GM12878 (cell line): ENCODE data around the gene SLC37A3. TPM values are rescaled to one million over a fixed set of nuclear protein-coding genes. Genes with fewer than 3 reads are reported as not detected.

Experiments
- ATAC-seq: fragments of 200-7000 bp; cut with Tn5 transposase; 3 replicates; pipeline ENCODE4 v1.9.1; 2020; ENCODE audit warnings: mild to moderate bottlenecking, moderate library complexity
- BruUV-seq: library from RNA; stranded (reverse); fragments of 400-500 nt; replicated peaks from 2 replicates; lab custom pipeline; 2021; lab: Mats Ljungman, UMichigan
- CTCF ChIA-PET: fragments of 300-600 bp; sonication (Branson Sonifier 250); formaldehyde crosslinking; extraction: SDS; loops from one replicate; lab custom pipeline; 2021; ENCODE audit warnings: inconsistent platforms; lab: Yijun Ruan, JAX
- POLR2A ChIA-PET: fragments of 350-600 bp; formaldehyde crosslinking; extraction: SDS; loops from one replicate; lab custom pipeline; 2021; ENCODE audit warnings: inconsistent platforms; lab: Charles Lee
- RAD21 ChIA-PET: fragments of 300-600 bp; sonication (Branson Sonifier 250); formaldehyde crosslinking; loops from one replicate; lab custom pipeline; 2023; ENCODE audit warnings: antibody characterized with exemption; ENCODE audit not compliant: unreplicated experiment; lab: Charles Lee
- SMC1A ChIA-PET: fragments of 300-600 bp; sonication (Branson Sonifier 250); formaldehyde crosslinking; loops from one replicate; lab custom pipeline; 2023; ENCODE audit not compliant: unreplicated experiment, uncharacterized antibody; lab: Charles Lee
- DNase-seq: peaks from one replicate; pipeline ENCODE4 v3.0.0-alpha.2; 2011; ENCODE audit warnings: low read depth, low spot score
- FAIRE-seq: peaks from 3 replicates; lab custom pipeline; 2011; peaks lifted over from hg19 to GRCh38; lab: Jason Lieb, UNC
- H2AFZ ChIP-seq: 2 replicates; pipeline ENCODE4 v1.6.0; 2011; ENCODE audit warnings: low read depth, low read length, control low read depth; ENCODE audit not compliant: control insufficient read depth
- H3K27ac ChIP-seq: 2 replicates; pipeline ENCODE4 v1.5.1; 2011; ENCODE audit warnings: control low read depth; ENCODE audit not compliant: control insufficient read depth, insufficient read depth
- H3K27me3 ChIP-seq, 2 experiments: replicated peaks in 1 of 2; 2 replicates each; pipeline versions ENCODE4 v1.6.0 to v1.6.1; 2011; ENCODE audit warnings: low read length in 1 of 2; ENCODE audit not compliant: control insufficient read depth in 2 of 2, insufficient read depth in 2 of 2
- H3K36me3 ChIP-seq, 2 experiments: 2 replicates each; pipeline ENCODE4 v1.5.1; 2011; ENCODE audit warnings: low read length in 1 of 2; ENCODE audit not compliant: control insufficient read depth in 2 of 2, insufficient read depth in 2 of 2
- H3K4me1 ChIP-seq: 2 replicates; pipeline ENCODE4 v1.6.1; 2011; ENCODE audit warnings: mild to moderate bottlenecking, low read length, moderate library complexity, mixed read lengths; ENCODE audit not compliant: control insufficient read depth, insufficient read depth
- H3K4me2 ChIP-seq: 2 replicates; pipeline ENCODE4 v1.6.0; 2011; ENCODE audit warnings: control low read depth; ENCODE audit not compliant: control insufficient read depth, insufficient read depth
- H3K4me3 ChIP-seq: fragments of 200-600 bp; sonication (generic); 2 replicates; pipeline ENCODE4 v1.5.1; 2016
- H3K79me2 ChIP-seq: 2 replicates; pipeline ENCODE4 v1.6.0; 2011; ENCODE audit warnings: low read length; ENCODE audit not compliant: control insufficient read depth, insufficient read depth
- H3K9ac ChIP-seq: 2 replicates; pipeline ENCODE4 v1.8.0; 2011; ENCODE audit warnings: low read length, control low read depth, mixed read lengths; ENCODE audit not compliant: control insufficient read depth, insufficient read depth
- H3K9me3 ChIP-seq: replicated peaks from 3 replicates; pipeline ENCODE4 v1.5.1; 2011; ENCODE audit warnings: mild to moderate bottlenecking, low read length; ENCODE audit not compliant: control insufficient read depth, insufficient read depth
- H4K20me1 ChIP-seq: 2 replicates; pipeline ENCODE4 v1.6.0; 2011; ENCODE audit not compliant: control insufficient read depth, insufficient read depth
- BHLHE40 ChIP-seq, 2 experiments: fragments of 450-650 bp in 1 of 2; IDR thresholded peaks; 2 replicates each; pipeline ENCODE4 v1.6.1; 2011 to 2017; ENCODE audit warnings: low read depth in 2 of 2, borderline replicate concordance in 1 of 2, improper control_type of control experiment in 1 of 2, low read length in 1 of 2, mild to moderate bottlenecking in 1 of 2
- BRCA1 ChIP-seq: IDR thresholded peaks from 2 replicates; pipeline ENCODE4 v1.6.1; 2011; ENCODE audit warnings: low read depth, low read length, improper control_type of control experiment
- CEBPB ChIP-seq, 2 experiments: fragments of 150-350 bp in 1 of 2; IDR thresholded peaks; 2 replicates each; pipeline ENCODE4 v1.6.1; 2012 to 2014; ENCODE audit warnings: low read depth in 2 of 2, low read length in 2 of 2, borderline replicate concordance in 1 of 2, inconsistent platforms in 1 of 2
- FOS ChIP-seq: IDR thresholded peaks from 3 replicates; pipeline ENCODE4 v1.6.1; 2011; ENCODE audit warnings: borderline replicate concordance; ENCODE audit not compliant: insufficient read length; ENCODE audit errors: extremely low read depth
- GATAD2B ChIP-seq: fragments of 450-650 bp; conservative IDR thresholded peaks from 2 replicates; pipeline ENCODE4 v1.6.1; 2017; ENCODE audit warnings: low read depth, mild to moderate bottlenecking, moderate library complexity
- KDM1A ChIP-seq: fragments of 200-600 bp; sonication (generic); IDR thresholded peaks from 2 replicates; pipeline ENCODE4 v1.6.1; 2016; ENCODE audit warnings: borderline replicate concordance
- MEF2B ChIP-seq: fragments of 450-650 bp; IDR thresholded peaks from 2 replicates; pipeline ENCODE4 v1.6.1; 2018; ENCODE audit warnings: mild to moderate bottlenecking, moderate library complexity; ENCODE audit not compliant: partially characterized antibody, poor library complexity, severe bottlenecking
- NFXL1 ChIP-seq: fragments of 450-650 bp; IDR thresholded peaks from 2 replicates; pipeline ENCODE4 v1.6.1; 2017; ENCODE audit warnings: antibody characterized with exemption, mild to moderate bottlenecking, borderline replicate concordance
- POLR2A ChIP-seq: IDR thresholded peaks from 2 replicates; pipeline ENCODE4 v1.6.1; 2011; ENCODE audit warnings: low read depth, mild to moderate bottlenecking, low read length
- RAD51 ChIP-seq: fragments of 450-650 bp; IDR thresholded peaks from 2 replicates; pipeline ENCODE4 v1.6.1; 2016; ENCODE audit warnings: moderate library complexity, mild to moderate bottlenecking, inconsistent platforms
- SMAD1 ChIP-seq: fragments of 450-650 bp; IDR thresholded peaks from 2 replicates; pipeline ENCODE4 v1.6.1; 2018; ENCODE audit warnings: mild to moderate bottlenecking, low read depth; ENCODE audit not compliant: partially characterized antibody
- SMAD5 ChIP-seq: IDR thresholded peaks from 2 replicates; pipeline ENCODE4 v1.6.1; 2016; ENCODE audit warnings: antibody characterized with exemption, low read depth
- YBX1 ChIP-seq: fragments of 450-650 bp; IDR thresholded peaks from 2 replicates; pipeline ENCODE4 v1.6.1; 2016; ENCODE audit warnings: antibody characterized with exemption
- WGBS: methylation state at CpG from one replicate; pipeline ENCODE4 v1.1.6; 2016; ENCODE audit warnings: low lambda C conversion rate; ENCODE audit not compliant: insufficient replicate concordance, insufficient coverage; ENCODE audit errors: missing lambda C conversion rate; 5-methylcytosine and 5-hydroxymethylcytosine counted together
- in situ Hi-C: fragments of 300-500 bp; cut with MboI; formaldehyde crosslinking; loops from 9 replicates; pipeline ENCODE4 v1.14.3; 2018; ENCODE audit warnings: mixed read lengths
- intact Hi-C: fragments of 100-400 bp; cut with micrococcal nuclease; formaldehyde crosslinking; loops from one replicate; pipeline ENCODE4 v1.14.2; 2022; ENCODE audit not compliant: unreplicated experiment
- polyA plus RNA-seq, 11 experiments: library from polyadenylated mRNA; depleted of rRNA in 4 of 11; unstranded in 6 of 11; stranded (reverse) in 5 of 11; fragments of >200 nt; fragmentation: Nextera tagmentation in 4 of 11; fragmentation: Illumina TruSeq in 1 of 11; extraction: Ambion mirVana in 4 of 11; extraction: Trizol in 1 of 11; gene quantifications; 1 replicate in 1 of 11; 2 replicates in 10 of 11; pipeline versions ENCODE4 v1.2.1 to v1.2.3, GENCODE V29; 2011 to 2016; ENCODE audit warnings: inconsistent platforms in 2 of 11, missing spikeins in 2 of 11, low read depth in 1 of 11
- total RNA-seq, 4 experiments: library from RNA; depleted of rRNA in 3 of 4; stranded (reverse); fragments of >200 nt in 3 of 4; fragmentation: Illumina TruSeq in 1 of 4; extraction: Trizol in 1 of 4; gene quantifications; 2 replicates each; pipeline versions ENCODE4 v1.2.1 to v1.2.3, GENCODE V29; 2013 to 2021
- TF ChIP-seq, protein P1 (sequence below): fragments of 150-350 bp; IDR thresholded peaks from 2 replicates; pipeline ENCODE4 v1.6.1; 2016; ENCODE audit warnings: low read depth, low read length
- TF ChIP-seq, protein P2 (sequence below): fragments of 450-650 bp; IDR thresholded peaks from 2 replicates; pipeline ENCODE4 v1.6.1; 2016; ENCODE audit warnings: mild to moderate bottlenecking
- TF ChIP-seq, protein P3 (sequence below): fragments of 450-650 bp; IDR thresholded peaks from 2 replicates; pipeline ENCODE4 v1.6.1; 2017; ENCODE audit warnings: borderline replicate concordance

The SLC37A3 gene
- total and polyA plus RNA-seq, 10 of the 15 experiments (the other 5 are each of a cell fraction or from before 2014, with no cell fraction given), result 3.7 to 13.6 (median 11.0) TPM

DNA sequence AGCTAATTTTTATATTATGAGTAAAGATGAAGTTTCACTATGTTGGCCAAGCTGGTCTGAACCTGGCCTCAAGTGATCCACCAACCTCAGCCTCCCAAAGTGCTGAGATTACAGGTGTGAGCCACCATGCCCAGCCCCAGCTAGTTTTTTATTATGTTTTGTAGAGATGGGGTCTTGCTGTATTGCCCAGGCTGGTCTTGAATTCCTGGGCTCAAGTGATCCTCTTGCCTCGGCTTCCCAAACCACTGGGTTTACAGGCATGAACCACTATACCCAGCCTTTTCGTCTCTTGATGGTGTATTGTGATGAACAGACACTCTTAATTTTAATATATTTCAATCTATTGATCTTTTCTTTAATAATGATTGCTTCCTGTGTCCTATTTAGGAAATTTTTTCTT lies 23.2 kb upstream of the SLC37A3 start (continued):
- TF ChIP-seq MEF2B (no peak), BHLHE40 (IDR thresholded peaks at IDR 0.05; ENCODE audit: borderline replicate concordance in 1 of 2, low read depth in 2 of 2, low read length in 1 of 2) (no peak)
- TF ChIP-seq, protein P1, sequence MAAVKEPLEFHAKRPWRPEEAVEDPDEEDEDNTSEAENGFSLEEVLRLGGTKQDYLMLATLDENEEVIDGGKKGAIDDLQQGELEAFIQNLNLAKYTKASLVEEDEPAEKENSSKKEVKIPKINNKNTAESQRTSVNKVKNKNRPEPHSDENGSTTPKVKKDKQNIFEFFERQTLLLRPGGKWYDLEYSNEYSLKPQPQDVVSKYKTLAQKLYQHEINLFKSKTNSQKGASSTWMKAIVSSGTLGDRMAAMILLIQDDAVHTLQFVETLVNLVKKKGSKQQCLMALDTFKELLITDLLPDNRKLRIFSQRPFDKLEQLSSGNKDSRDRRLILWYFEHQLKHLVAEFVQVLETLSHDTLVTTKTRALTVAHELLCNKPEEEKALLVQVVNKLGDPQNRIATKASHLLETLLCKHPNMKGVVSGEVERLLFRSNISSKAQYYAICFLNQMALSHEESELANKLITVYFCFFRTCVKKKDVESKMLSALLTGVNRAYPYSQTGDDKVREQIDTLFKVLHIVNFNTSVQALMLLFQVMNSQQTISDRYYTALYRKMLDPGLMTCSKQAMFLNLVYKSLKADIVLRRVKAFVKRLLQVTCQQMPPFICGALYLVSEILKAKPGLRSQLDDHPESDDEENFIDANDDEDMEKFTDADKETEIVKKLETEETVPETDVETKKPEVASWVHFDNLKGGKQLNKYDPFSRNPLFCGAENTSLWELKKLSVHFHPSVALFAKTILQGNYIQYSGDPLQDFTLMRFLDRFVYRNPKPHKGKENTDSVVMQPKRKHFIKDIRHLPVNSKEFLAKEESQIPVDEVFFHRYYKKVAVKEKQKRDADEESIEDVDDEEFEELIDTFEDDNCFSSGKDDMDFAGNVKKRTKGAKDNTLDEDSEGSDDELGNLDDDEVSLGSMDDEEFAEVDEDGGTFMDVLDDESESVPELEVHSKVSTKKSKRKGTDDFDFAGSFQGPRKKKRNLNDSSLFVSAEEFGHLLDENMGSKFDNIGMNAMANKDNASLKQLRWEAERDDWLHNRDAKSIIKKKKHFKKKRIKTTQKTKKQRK, result no peak
- TF ChIP-seq, protein P2, sequence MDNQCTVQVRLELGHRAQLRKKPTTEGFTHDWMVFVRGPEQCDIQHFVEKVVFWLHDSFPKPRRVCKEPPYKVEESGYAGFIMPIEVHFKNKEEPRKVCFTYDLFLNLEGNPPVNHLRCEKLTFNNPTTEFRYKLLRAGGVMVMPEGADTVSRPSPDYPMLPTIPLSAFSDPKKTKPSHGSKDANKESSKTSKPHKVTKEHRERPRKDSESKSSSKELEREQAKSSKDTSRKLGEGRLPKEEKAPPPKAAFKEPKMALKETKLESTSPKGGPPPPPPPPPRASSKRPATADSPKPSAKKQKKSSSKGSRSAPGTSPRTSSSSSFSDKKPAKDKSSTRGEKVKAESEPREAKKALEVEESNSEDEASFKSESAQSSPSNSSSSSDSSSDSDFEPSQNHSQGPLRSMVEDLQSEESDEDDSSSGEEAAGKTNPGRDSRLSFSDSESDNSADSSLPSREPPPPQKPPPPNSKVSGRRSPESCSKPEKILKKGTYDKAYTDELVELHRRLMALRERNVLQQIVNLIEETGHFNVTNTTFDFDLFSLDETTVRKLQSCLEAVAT, result no peak

DNA sequence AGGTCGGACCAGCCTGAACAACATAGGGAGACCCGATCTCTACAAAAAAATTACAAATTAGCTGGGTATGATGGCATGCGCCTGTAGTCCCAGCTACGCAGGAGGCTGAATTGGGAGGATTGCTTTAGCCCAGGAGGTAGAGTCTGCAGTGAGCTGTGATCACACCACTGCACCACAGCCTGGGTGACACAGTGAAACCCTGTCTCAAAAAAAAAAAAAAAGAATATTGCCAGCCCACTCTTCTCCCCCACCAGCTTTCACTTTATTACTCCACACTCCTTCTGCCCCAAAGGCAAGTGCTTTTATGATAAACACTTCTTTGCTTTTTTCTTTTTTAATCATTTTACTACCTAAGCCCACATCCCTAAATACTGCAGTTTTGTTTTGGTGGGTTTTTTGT lies 20.3 kb upstream of the SLC37A3 start:
- no peak overlapping the region for H3K4me2 ChIP-seq
- SMC1A ChIA-PET, result no interaction called here
- no peaks in the 10 kb centered on the region for H3K9me3 ChIP-seq
- FAIRE-seq (no peak), ATAC-seq (no peak), DNase-seq (no peak)
- POLR2A ChIA-PET, result no interaction called here
- RAD21 ChIA-PET, result no interaction called here
- 56% methylated on average over 4 of the region's 4 CpGs for WGBS
- in situ Hi-C loops, result no loop called here
- intact Hi-C loops, result no loop called here
- no peak overlapping the region for H2AFZ ChIP-seq
- BruUV-seq, result no TSS peak
- H3K79me2 ChIP-seq, result no peaks in the 10 kb centered on the region
- CTCF ChIA-PET, result interaction anchor here (0.6 kb wide), 1 partner anchor 226 kb away, joined by 3 read pairs; no protein-coding TSS in a partner anchor
- H3K9ac ChIP-seq, result no peak overlapping the region
- no peaks in the 10 kb centered on the region; a peak in 1 of 4 replicates for H3K27me3 ChIP-seq
- H3K27ac ChIP-seq, result no peak overlapping the region
- H3K4me3 ChIP-seq, result no peak overlapping the region
- no peaks in the 10 kb centered on the region for H4K20me1 ChIP-seq
- no peaks in the 10 kb centered on the region for H3K4me1 ChIP-seq
- H3K36me3 ChIP-seq, result no peaks in the 10 kb centered on the region
- TF ChIP-seq YBX1 (no peak), GATAD2B (no peak), SMAD1 (no peak), BRCA1 (no peak), NFXL1 (no peak), RAD51 (no peak), CEBPB (IDR thresholded peaks at IDR 0.05; ENCODE audit: borderline replicate concordance in 1 of 2, low read depth in 2 of 2, low read length in 2 of 2) (no peak), KDM1A (no peak), POLR2A (no peak), FOS (no peak), SMAD5 (no peak)
- TF ChIP-seq, protein P3, sequence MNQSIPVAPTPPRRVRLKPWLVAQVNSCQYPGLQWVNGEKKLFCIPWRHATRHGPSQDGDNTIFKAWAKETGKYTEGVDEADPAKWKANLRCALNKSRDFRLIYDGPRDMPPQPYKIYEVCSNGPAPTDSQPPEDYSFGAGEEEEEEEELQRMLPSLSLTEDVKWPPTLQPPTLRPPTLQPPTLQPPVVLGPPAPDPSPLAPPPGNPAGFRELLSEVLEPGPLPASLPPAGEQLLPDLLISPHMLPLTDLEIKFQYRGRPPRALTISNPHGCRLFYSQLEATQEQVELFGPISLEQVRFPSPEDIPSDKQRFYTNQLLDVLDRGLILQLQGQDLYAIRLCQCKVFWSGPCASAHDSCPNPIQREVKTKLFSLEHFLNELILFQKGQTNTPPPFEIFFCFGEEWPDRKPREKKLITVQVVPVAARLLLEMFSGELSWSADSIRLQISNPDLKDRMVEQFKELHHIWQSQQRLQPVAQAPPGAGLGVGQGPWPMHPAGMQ, result no peak
